PC-9 (cell line): ENCODE measurements around the gene WDR43.
A peak's percentile ranks its signal among the peaks of the same experiment; 100 is the strongest.

Source experiments
- CTCF ChIP-seq: fragments of 200-600 bp; sonication (generic); conservative IDR thresholded peaks from 2 replicates; pipeline ENCODE4 v1.6.1; 2017; ENCODE audit warnings: mixed run types, antibody characterized with exemption, mild to moderate bottlenecking, moderate library complexity
- EZH2 ChIP-seq: fragments of 200-600 bp; sonication (generic); IDR thresholded peaks from 2 replicates; pipeline ENCODE4 v1.8.0; 2017; ENCODE audit warnings: antibody characterized with exemption, low read depth

- TF ChIP-seq CTCF (0 out of 2 replicates have a peak, but pooled peaks have one; percentile 7), EZH2 (no peak)
These were observed 98.9 kb downstream of the WDR43 start for GRCh38 chr2:28993206-28993960.
